B cell (primary cell): ENCODE measurements around the gene CCDC110.

Experiments
- CTCF ChIP-seq: fragments of 200-600 bp; IDR thresholded peaks from one replicate; pipeline ENCODE4 v1.8.0; 2022; ENCODE audit warnings: antibody characterized with exemption, mild to moderate bottlenecking
- EZH2 ChIP-seq: IDR thresholded peaks from 2 replicates; pipeline ENCODE4 v1.6.1; 2012; ENCODE audit warnings: borderline replicate concordance, low read depth, mild to moderate bottlenecking, moderate library complexity, low read length; ENCODE audit not compliant: insufficient read depth, poor library complexity, severe bottlenecking

DNA sequence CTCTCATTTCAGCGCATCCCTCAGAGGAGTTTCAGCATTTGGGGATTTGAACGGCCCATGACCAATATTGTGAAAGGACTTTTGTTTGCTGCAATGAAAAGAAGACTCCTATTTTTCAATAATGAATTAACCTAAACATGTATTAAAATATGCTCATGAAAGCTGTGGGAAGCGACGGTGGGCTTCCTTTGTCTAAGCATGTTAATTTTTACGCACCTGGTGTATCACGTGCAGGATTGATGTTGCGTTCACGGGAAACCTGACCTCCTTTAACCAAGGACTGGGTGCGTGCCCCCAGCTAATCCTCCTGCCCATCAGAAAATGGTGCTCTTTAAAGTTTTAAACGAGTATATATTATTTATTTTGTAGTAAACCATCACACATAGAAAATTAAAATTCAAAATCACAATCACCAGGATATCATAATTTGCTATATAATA lies 590 bp upstream of the CCDC110 start:
- TF ChIP-seq EZH2 (no peak), CTCF (no peak)
